HFF-Myc (cell line): Measurements from ENCODE around the gene CDNF.
A peak's percentile ranks its signal among the peaks of the same experiment; 100 is the strongest.
"Not testable (repeated sequence)": the region's sequence is repeated elsewhere in the genome, so short reads cannot be mapped to it uniquely, and the experiment has no call there.

Experiments
- DNase-seq: peaks from one replicate; pipeline ENCODE4 v3.0.0-alpha.2; 2011; ENCODE audit warnings: low read depth; ENCODE audit errors: extremely low read depth
- H3K4me3 ChIP-seq: replicated peaks from 2 replicates; pipeline ENCODE4 v1.5.1; 2011; ENCODE audit warnings: low read depth, mild to moderate bottlenecking, control low read depth, low read length
- TF ChIP-seq, protein P1 (sequence below): IDR thresholded peaks from 2 replicates; pipeline ENCODE4 v1.5.1; 2012; ENCODE audit warnings: mild to moderate bottlenecking, low read depth, low read length, control low read depth; ENCODE audit errors: missing control alignments

Gene CDNF

DNA sequence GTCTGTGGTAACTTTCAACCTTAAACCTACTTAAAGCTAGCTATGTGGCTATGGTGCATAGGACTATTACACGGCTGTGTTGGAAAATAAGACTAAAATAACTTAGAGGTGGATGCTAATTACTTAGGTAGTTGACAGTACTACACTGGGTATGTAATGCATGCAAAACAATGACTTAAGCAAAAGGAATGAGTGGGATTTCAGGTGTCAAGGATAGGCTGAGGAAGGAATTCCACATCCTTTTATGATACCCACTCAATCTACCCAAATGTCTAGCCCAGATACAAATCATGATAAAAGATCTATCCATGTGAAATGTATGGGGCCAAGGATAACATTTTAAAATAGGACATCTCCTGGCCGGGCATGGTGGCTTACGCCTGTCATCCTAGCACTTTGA, 13.9 kb downstream of the CDNF start:
- TF ChIP-seq, protein P1, sequence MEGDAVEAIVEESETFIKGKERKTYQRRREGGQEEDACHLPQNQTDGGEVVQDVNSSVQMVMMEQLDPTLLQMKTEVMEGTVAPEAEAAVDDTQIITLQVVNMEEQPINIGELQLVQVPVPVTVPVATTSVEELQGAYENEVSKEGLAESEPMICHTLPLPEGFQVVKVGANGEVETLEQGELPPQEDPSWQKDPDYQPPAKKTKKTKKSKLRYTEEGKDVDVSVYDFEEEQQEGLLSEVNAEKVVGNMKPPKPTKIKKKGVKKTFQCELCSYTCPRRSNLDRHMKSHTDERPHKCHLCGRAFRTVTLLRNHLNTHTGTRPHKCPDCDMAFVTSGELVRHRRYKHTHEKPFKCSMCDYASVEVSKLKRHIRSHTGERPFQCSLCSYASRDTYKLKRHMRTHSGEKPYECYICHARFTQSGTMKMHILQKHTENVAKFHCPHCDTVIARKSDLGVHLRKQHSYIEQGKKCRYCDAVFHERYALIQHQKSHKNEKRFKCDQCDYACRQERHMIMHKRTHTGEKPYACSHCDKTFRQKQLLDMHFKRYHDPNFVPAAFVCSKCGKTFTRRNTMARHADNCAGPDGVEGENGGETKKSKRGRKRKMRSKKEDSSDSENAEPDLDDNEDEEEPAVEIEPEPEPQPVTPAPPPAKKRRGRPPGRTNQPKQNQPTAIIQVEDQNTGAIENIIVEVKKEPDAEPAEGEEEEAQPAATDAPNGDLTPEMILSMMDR: no peak
- DNase-seq: no peak
- no peak overlapping the region for H3K4me3 ChIP-seq

DNA sequence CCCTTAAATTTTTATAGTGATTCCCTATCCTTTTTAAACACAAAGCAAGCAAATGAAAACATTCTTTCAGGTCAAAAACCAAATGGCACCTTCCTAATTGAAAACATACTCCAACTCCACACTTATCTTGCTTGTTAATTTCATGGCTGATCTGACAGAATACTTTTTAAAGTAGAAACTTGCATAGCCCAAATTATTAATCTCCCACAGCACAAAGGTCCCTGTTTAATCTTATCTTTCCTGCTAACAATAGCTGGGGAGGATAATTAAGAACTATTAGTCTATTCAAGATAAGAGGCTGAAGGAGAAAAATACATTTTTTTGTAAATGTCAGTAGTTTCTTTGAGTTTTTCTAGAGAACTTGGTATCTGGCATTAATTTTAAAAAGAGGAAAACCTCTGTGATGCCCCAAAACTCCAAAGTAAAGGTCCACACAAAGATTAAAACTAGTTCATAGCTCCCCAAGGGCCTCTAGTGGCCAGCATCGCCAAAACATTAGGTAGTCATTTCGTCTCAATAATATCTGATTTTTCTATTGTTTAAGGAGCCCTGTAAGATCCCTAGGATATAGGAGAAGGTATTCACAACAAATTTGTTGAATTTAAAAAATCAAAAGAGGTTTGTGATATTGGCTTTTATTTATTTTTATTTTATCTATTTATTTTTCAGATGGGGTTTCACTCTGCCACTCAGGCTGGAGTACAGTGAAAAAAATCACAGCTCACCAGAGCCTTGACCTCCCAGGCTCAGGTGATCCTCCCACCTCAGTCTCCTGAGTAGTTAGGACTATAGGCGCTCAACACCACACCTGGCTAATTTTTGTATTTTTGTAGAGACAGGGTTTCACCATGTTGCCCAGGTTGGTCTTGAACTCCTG, 14.7 kb downstream of the CDNF start:
- H3K4me3 ChIP-seq: no peak overlapping the region
- TF ChIP-seq, protein P1: peak; percentile 75
- DNase-seq: no peak

DNA sequence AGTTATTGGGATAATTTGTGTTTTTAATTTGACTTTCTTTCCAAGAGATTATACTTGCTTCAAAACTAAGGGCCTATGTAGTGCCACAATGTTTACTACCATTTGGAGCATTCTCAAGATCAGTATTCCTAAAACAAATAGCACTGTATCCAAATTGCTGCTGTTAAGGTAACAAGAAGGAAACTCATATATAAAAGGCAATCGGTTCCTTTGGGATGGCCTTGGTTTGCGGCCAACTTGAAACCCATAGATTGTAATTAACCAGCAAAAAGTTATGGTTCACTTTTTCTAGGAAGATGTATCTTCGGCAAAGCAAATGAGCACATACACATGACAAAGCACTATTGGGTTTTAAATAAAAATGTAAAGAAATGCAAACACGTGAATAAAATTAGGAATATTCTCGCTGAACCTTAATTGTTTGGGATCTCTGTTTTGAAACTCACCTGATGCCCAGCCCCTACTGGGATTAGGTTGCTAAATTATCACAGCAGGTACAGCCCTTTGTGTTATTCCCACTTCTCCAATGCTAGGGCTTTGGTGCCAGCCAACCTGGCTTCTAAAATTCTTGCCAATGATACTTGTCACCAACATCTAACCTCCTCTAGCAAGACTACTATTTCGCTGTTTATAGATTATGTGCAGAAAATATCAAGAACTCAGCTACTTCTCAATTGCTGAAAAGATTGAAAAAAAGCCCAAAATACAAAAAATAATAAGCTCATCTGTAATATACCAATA, 16.0 kb downstream of the CDNF start:
- no peak for DNase-seq
- H3K4me3 ChIP-seq: no peak overlapping the region
- TF ChIP-seq, protein P1: no peak

DNA sequence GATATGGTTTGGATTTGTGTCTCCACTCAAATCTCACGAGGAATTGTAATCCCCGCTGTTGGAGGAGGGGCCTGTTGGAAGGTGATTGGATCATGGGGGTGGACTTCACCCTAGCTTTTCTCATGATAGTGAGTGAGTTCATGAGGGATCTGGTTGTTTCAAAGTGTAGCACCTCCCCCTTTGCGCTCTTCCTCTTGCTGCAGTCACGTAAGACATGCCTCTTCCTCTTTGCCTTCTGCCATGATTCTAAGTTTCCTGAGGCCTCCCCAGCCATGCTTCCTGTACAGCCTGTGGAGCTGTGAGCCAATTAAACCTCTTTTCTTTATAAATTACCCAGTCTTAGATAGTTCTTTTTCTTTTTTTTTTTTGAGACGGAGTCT, 17.1 kb downstream of the CDNF start:
- no peak for DNase-seq
- H3K4me3 ChIP-seq: no peak overlapping the region
- TF ChIP-seq, protein P1: no peak

DNA sequence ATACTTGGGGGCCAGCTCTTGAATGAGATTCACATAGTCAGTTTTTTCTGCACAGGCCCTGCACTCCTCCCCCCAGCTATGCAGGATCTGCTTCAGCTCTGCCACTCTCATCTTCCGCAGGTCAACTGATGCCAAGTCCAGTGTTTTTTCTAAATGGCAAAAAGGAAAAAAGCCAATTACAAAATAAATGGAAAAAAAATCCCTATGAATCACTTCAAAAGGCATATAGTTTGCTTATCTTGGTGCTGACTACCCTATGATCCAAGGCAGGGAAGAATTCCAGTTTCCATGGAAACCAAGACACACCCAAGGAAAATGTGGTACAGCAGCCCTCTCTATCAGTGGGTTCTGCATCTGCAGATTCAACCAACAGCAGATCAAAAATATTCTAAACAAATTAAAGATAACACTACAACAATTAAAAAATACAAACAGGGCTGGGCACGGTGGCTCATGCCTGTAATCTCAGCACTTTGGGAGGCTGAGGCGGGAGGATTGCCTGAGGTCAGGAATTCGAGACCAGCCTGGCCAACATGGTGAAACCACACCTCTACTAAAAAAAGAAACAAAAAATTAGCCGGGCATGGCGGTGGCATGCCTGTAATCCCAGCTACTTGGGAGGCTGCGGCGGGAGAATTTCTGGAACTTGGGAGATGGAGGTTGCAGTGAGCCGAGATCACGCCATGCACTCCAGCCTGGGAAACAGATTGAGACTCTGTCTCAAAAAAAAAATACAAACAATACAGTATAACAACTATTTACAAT, 17.6 kb downstream of the CDNF start:
- H3K4me3 ChIP-seq: no peak overlapping the region
- DNase-seq: peak; percentile 55
- TF ChIP-seq, protein P1: no peak

DNA sequence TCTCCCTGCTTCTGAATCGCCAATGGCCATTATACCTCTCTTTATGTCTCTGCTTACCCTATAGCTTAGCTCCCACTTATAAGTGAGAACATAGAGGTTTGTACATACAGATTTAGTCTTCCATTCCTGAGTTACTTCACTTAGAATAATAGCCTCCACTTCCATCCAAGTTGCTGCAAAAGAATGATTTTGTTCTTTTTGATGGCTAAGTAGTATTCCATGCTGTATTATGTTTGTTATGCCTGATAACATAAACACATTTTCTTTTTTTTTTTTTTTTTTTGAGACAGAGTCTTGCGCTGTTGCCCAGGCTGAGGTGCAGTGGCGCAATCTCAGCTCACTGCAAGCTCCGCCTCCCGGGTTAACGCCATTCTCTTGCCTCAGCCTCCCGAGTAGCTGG, 21.1 kb downstream of the CDNF start:
- DNase-seq, H3K4me3 ChIP-seq: not testable (repeated sequence)

DNA sequence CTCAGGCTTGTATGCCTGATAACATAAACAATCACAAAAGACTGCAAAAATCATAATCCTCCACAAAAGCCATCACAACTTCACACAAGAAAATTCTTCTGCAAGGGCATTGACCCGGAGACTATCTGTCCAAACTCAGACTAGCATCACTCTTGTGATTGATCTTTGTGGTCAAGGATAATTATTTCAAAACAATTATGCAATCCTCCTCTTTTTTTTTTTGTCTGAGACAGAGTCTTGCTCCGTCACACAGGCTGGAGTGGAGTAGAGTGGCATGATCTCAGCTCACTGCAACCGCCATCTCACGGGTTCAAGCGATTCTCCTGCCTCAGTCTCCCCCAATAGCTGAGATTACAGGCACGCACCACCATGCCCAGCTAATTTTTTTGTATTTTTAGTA, 22.2 kb downstream of the CDNF start:
- DNase-seq: no peak

More for the DNA sequence above, 22.2 kb downstream of the CDNF start:
- TF ChIP-seq, protein P1: no peak
- H3K4me3 ChIP-seq: no peak overlapping the region
